Inflammatory macrophage (primary cell): Measurements from ENCODE around the gene PLA2G2F.
A peak's percentile ranks its signal among the peaks of the same experiment; 100 is the strongest.

ENCODE experiments used
- DNase-seq, 2 donors: peaks; one replicate each; pipeline ENCODE4 v3.0.0-alpha.2; 2020 to 2022

Gene PLA2G2F

DNA sequence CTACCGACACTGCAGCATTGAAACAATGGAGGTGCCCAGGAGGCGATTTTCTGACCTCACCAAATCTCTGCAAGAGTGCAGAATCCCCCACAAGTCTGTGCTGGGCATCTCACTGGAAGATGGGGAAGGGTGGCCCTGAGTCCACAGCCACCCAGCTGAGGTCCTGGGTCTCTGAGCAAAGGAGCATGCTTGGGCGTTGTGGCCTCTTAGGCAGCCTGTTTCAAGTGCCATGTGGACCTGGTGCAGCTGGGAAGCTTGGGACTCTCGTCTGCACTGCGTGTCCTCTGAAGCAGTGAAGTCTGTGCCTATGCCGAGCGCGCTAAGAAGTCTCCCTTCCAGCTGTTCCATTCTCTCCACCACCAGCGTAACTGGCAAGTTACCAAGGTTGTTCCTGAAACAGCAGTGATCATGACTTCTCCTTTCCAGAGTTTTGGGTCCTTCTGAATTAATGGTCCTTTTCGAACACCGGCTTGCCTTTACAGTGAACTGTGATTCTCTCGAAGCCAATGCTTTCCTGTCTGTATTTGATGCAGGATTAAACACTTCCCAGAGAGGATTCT lies 52.2 kb downstream of the PLA2G2F start:
- DNase-seq = no peak

DNA sequence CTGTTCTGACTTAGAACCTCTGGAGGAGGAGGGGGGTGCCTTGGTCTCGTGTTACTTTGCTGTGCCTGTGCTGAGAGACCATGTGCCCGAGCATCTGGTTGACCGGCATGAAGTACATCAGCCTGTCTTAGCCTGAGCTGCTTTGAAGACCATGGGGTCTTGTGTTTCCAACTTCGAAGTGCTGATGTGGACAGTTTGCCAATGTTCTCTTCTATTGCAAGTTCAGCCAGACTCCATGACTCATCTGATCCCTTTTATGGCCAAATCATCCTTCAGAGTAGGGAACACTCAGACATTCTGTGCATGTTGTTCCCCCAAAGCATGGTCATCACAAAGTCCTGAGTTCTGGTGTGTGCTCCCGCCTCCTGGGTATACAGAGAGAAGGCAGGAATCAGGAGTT lies 53.2 kb downstream of the PLA2G2F start:
- no peak for DNase-seq

DNA sequence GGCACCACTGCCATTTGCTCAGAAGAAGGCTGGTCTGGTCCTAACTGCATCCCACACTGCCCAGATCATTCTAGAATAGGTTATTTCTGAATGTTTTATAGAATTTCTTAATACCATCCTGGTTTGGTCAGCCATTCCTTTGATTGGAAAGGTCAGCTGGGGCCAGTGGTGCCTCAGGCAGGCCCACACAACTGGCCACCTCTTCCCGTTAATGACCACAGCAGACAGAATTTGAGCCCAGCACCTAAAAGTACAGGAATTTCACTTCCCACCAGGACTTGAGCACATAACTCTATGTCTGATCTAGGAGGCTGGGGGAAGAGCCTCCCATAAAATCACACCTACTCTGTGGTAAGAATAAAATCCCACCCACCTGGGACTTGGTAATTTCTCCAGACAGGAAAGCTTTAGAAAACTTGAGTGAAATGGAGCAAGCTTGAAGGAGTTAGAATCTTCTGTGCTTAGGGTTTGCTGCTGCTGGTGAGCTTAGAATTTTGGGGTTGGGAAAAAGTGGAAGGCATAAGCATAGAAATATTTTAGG lies 53.8 kb downstream of the PLA2G2F start:
- no peak for DNase-seq

DNA sequence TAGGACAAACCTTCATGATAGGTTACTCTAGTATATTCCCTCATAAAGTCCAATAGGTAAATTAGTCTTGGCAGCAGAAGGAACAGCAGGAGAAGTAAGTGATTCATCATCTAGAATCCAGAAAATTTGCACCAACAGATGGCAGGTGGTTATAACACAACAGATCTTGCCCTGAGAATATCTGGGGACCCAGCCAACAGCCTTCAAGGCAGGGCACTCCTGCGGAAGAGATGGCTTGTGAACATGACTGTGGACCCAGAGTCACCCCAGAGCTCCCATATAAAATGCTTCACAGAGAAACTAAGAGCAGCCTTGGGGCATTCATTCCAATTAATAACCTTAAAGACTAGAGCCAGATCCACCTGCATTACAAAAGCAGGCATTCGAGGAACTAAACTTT lies 55.1 kb downstream of the PLA2G2F start:
- no peak for DNase-seq

DNA sequence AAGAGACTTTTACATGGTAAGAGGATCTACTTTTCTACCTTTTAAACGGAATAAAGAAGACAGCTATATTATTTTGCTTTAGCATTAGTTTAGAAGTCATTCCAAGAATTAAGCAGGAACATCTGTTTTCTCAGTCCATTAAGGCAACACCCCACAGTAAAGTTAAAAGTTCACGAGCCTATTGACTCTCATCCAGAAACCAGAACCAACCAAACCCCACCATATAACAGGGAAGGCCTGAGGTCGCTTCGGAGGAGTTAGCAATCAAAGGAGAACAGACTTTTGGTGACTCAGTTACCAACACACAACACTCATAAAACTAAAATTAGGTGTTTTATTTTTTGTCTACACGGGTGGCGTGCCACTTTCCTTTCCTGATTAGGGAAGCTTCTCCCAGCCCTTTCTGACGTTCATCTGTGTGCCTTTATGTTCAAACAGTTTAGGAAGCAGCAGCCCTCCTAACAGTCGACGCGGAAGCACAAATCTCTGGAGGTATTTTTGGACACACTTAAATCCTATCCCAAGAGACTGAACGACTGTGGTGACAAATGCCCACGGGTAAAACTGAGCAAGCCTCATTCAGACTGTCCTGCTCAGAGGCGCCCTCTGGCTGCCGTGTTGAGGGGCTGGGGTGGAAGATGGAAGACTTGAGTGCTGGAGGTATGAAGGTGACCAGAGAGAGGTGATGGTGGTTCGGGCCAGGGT lies 55.8 kb downstream of the PLA2G2F start:
- DNase-seq = peak; percentile 63 to 69

GRCh38 chr1:20195462-20195780 lies 56.3 kb downstream of the PLA2G2F start:
- DNase-seq = no peak

- no peak for DNase-seq
Measured at GRCh38 chr1:20197329-20197791, 58.2 kb downstream of the PLA2G2F start.

GRCh38 chr1:20198296-20198695 lies 59.2 kb downstream of the PLA2G2F start:
- no peak for DNase-seq

DNA sequence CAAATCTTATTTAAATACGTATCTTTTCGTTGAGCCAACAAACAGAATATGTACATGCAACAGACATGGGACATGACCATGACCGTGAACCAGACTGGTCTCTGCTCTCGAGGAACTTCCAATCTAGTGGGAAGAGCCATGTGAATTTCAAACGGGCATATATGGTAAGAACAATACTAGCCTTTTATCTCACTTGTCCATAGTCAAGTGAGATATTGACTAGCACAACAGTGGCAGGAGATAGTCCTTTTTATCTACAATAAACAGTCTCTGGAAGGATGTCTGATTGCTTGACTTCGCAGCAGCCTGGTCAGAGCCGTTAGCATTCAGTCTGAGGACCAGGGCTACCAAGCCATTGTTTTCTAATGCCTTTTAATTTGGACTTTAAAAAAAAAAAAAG lies 59.8 kb downstream of the PLA2G2F start:
- DNase-seq = no peak

- DNase-seq = no peak
Measured at GRCh38 chr1:20199403-20199802, 60.3 kb downstream of the PLA2G2F start.

DNA sequence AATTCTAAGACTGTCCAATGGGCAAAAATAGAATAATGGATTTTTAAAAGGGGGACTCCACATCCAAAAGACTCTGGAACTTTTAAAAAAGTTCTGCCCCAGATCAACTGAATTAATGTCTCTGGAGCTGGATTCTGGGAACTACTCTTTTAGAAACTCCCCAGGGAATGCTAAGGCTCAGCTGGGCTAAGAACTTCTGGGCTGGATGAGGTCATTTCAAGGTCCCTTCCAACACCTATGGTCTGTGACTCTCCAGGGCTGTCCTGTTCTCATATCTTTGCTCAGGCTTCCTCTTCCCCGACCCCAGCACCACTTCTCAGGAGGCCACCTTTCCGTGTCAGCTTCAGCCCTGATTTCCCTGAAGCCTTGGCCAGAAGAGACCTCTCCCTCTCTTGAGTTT lies 60.7 kb downstream of the PLA2G2F start:
- DNase-seq = no peak
